KMS-11 (cell line): ENCODE data around the gene DHX8.

Experiments used
- H2AFZ ChIP-seq: fragments of 200-600 bp; sonication (generic); 2 replicates; pipeline ENCODE4 v1.6.1; 2016; ENCODE audit warnings: antibody characterized with exemption, mixed run types, low read depth
- H3K27ac ChIP-seq: fragments of 200-600 bp; sonication (generic); 2 replicates; pipeline ENCODE4 v1.6.1; 2016; ENCODE audit warnings: mild to moderate bottlenecking, mixed run types
- H3K27me3 ChIP-seq: fragments of 200-600 bp; sonication (generic); 2 replicates; pipeline ENCODE4 v1.6.1; 2017; ENCODE audit warnings: mild to moderate bottlenecking, low read depth, mixed run types, moderate library complexity; ENCODE audit not compliant: insufficient read depth
- H3K36me3 ChIP-seq: fragments of 200-600 bp; sonication (generic); 2 replicates; pipeline ENCODE4 v1.6.1; 2017; ENCODE audit warnings: mild to moderate bottlenecking, mixed run types; ENCODE audit not compliant: insufficient read depth
- H3K4me1 ChIP-seq: fragments of 200-600 bp; sonication (generic); 2 replicates; pipeline ENCODE4 v1.6.1; 2016; ENCODE audit warnings: mild to moderate bottlenecking, low read depth, mixed run types; ENCODE audit not compliant: poor library complexity, severe bottlenecking
- H3K4me2 ChIP-seq: fragments of 200-600 bp; sonication (generic); 2 replicates; pipeline ENCODE4 v1.7.0; 2016; ENCODE audit warnings: mild to moderate bottlenecking, mixed run types
- H3K4me3 ChIP-seq: fragments of 200-600 bp; sonication (generic); IDR thresholded peaks from 2 replicates; pipeline ENCODE4 v1.6.1; 2017; ENCODE audit warnings: low read depth, low read length, mixed read lengths; ENCODE audit not compliant: insufficient read depth
- H3K79me2 ChIP-seq: fragments of 200-600 bp; sonication (generic); 2 replicates; pipeline ENCODE4 v1.6.1; 2016; ENCODE audit warnings: low read depth, mixed run types; ENCODE audit not compliant: insufficient read depth
- H3K9ac ChIP-seq: fragments of 200-600 bp; sonication (generic); 2 replicates; pipeline ENCODE4 v1.6.1; 2016; ENCODE audit warnings: mild to moderate bottlenecking, mixed run types
- H4K20me1 ChIP-seq: fragments of 200-600 bp; sonication (generic); 2 replicates; pipeline ENCODE4 v1.6.1; 2016; ENCODE audit warnings: mild to moderate bottlenecking, mixed run types; ENCODE audit not compliant: insufficient read depth
- CTCF ChIP-seq: fragments of 200-600 bp; sonication (generic); conservative IDR thresholded peaks from 2 replicates; pipeline ENCODE4 v1.6.1; 2017; ENCODE audit warnings: low read depth, mild to moderate bottlenecking, antibody characterized with exemption, low read length, moderate library complexity, mixed read lengths

DHX8 gene

GRCh38 chr17:43453331-43453812 lies 30.4 kb upstream of the DHX8 start:
- Histone ChIP-seq H3K9ac (no peak overlapping the region), H3K79me2 (no peaks in the 10 kb centered on the region), H3K27ac (no peak overlapping the region), H3K4me1 (peaks cover 5% of the 10 kb centered on the region), H3K4me2 (no peak overlapping the region), H4K20me1 (no peaks in the 10 kb centered on the region), H3K27me3 (no peaks in the 10 kb centered on the region), H3K4me3 (no peak overlapping the region), H2AFZ (no peak overlapping the region), H3K36me3 (no peaks in the 10 kb centered on the region)
- TF ChIP-seq CTCF, result no peak

- Histone ChIP-seq H3K4me1 (peaks cover 5% of the 10 kb centered on the region), H3K9ac (no peak overlapping the region), H3K27ac (no peak overlapping the region), H3K36me3 (no peaks in the 10 kb centered on the region), H3K27me3 (no peaks in the 10 kb centered on the region), H3K4me3 (no peak overlapping the region), H4K20me1 (no peaks in the 10 kb centered on the region), H2AFZ (no peak overlapping the region), H3K4me2 (no peak overlapping the region), H3K79me2 (no peaks in the 10 kb centered on the region)
- TF ChIP-seq CTCF, result no peak
These were observed 28.9 kb upstream of the DHX8 start for GRCh38 chr17:43454868-43455267.

GRCh38 chr17:43456029-43456428 lies 27.7 kb upstream of the DHX8 start:
- Histone ChIP-seq H3K4me2 (no peak overlapping the region), H3K9ac (no peak overlapping the region), H3K27ac (no peak overlapping the region), H3K36me3 (no peaks in the 10 kb centered on the region), H3K27me3 (no peaks in the 10 kb centered on the region), H3K4me1 (peaks cover 5% of the 10 kb centered on the region), H2AFZ (no peak overlapping the region), H3K4me3 (no peak overlapping the region), H4K20me1 (no peaks in the 10 kb centered on the region), H3K79me2 (no peaks in the 10 kb centered on the region)
- no peak for TF ChIP-seq CTCF

GRCh38 chr17:43456661-43457361 lies 27.0 kb upstream of the DHX8 start:
- TF ChIP-seq CTCF, result no peak
- Histone ChIP-seq H3K4me3 (no peak overlapping the region), H2AFZ (no peak overlapping the region), H3K36me3 (no peaks in the 10 kb centered on the region), H3K4me2 (no peak overlapping the region), H3K9ac (no peak overlapping the region), H3K79me2 (no peaks in the 10 kb centered on the region), H4K20me1 (no peaks in the 10 kb centered on the region), H3K4me1 (peaks cover 5% of the 10 kb centered on the region), H3K27me3 (no peaks in the 10 kb centered on the region), H3K27ac (no peak overlapping the region)
